CD4-positive, alpha-beta T cell (primary cell): ENCODE data around the gene SERINC2. TPM values are rescaled to one million over a fixed set of nuclear protein-coding genes. Genes with fewer than 3 reads are reported as not detected.

Experiments
- ATAC-seq: fragments of 200-7000 bp; cut with Tn5 transposase; one replicate; pipeline ENCODE4 v1.10.0; 2022; ENCODE audit warnings: mild to moderate bottlenecking; ENCODE audit not compliant: poor library complexity
- CTCF ChIA-PET: fragments of 350-600 bp; sonication (Branson Sonifier 250); formaldehyde crosslinking; loops from one replicate; lab custom pipeline; 2021; ENCODE audit warnings: antibody characterized with exemption, inconsistent platforms; lab: Charles Lee
- POLR2A ChIA-PET: fragments of 350-600 bp; sonication (Branson Sonifier 250); formaldehyde crosslinking; loops from one replicate; lab custom pipeline; 2021; ENCODE audit warnings: antibody characterized with exemption, inconsistent platforms; lab: Charles Lee
- DNase-seq, 14 experiments: peaks; one replicate each; pipeline ENCODE4 v3.0.0-alpha.2; 2013 to 2020; ENCODE audit warnings: mixed read lengths in 2 of 14
- H3K27ac ChIP-seq, 2 donors: one replicate each; pipeline versions ENCODE4 v1.5.1 to v1.7.0; 2013; ENCODE audit warnings: low read length in 2 of 2, low read depth in 1 of 2, mild to moderate bottlenecking in 1 of 2
- H3K27me3 ChIP-seq, 2 experiments: 1 replicate in 1 of 2; 2 replicates in 1 of 2; pipeline versions ENCODE4 v1.6.1 to v1.7.0; 2013; ENCODE audit warnings: low read length in 2 of 2, control low read depth in 1 of 2, mild to moderate bottlenecking in 1 of 2, moderate library complexity in 1 of 2; ENCODE audit not compliant: insufficient read depth in 2 of 2, control insufficient read depth in 1 of 2
- H3K36me3 ChIP-seq: one replicate; pipeline ENCODE4 v1.6.1; 2013; ENCODE audit warnings: low read length, control low read depth; ENCODE audit not compliant: insufficient read depth
- H3K4me1 ChIP-seq: one replicate; pipeline ENCODE4 v1.6.1; 2013; ENCODE audit warnings: low read length, control low read depth; ENCODE audit not compliant: insufficient read depth
- H3K4me3 ChIP-seq: one replicate; pipeline ENCODE4 v1.5.1; 2013; ENCODE audit warnings: mild to moderate bottlenecking, low read length, moderate library complexity
- H3K9me3 ChIP-seq, 2 experiments: 1 replicate in 1 of 2; 2 replicates in 1 of 2; pipeline versions ENCODE4 v1.6.1 to v1.7.0; 2013; ENCODE audit warnings: low read length in 2 of 2, mild to moderate bottlenecking in 2 of 2, control low read depth in 1 of 2, moderate library complexity in 1 of 2; ENCODE audit not compliant: control insufficient read depth in 1 of 2, insufficient read depth in 1 of 2
- H3K27ac Mint-ChIP-seq: one replicate; pipeline ENCODE4 v1.8.0; 2020; ENCODE audit warnings: mixed read lengths
- H3K27me3 Mint-ChIP-seq: one replicate; pipeline ENCODE4 v1.8.0; 2021; ENCODE audit warnings: mixed read lengths
- H3K36me3 Mint-ChIP-seq: one replicate; pipeline ENCODE4 v1.8.0; 2021; ENCODE audit warnings: low read depth, mixed read lengths
- H3K4me1 Mint-ChIP-seq: one replicate; pipeline ENCODE4 v1.8.0; 2021; ENCODE audit warnings: low read depth, mixed read lengths
- H3K4me3 Mint-ChIP-seq: one replicate; pipeline ENCODE4 v1.8.0; 2020; ENCODE audit warnings: mild to moderate bottlenecking, mixed read lengths
- H3K9me3 Mint-ChIP-seq: one replicate; pipeline ENCODE4 v1.8.0; 2020; ENCODE audit warnings: mixed read lengths
- CTCF ChIP-seq: fragments of 200-600 bp; IDR thresholded peaks from one replicate; pipeline ENCODE4 v1.8.0; 2022; ENCODE audit warnings: antibody characterized with exemption, mild to moderate bottlenecking
- intact Hi-C, 2 experiments: fragments of 100-400 bp; cut with DNase I in 1 of 2; cut with micrococcal nuclease in 1 of 2; formaldehyde crosslinking; loops; one replicate each; pipeline versions ENCODE4 v1.15.1 to v1.9.0; 2023 to 2025; cut with DNase I, micrococcal nuclease
- total RNA-seq, 174 experiments: library from RNA in 2 of 174; stranded (reverse) in 2 of 174; gene quantifications; one replicate each; pipeline ENCODE4 v1.2.3 and lab custom pipeline; 2021 to 2026

SERINC2 gene
- total RNA-seq, 2 experiments from 2014 or later, result 0.11 TPM; not detected in 1

- Histone ChIP-seq H3K27ac (no peak overlapping the region), H3K9me3 (no peaks in the 10 kb centered on the region), H3K36me3 (no peaks in the 10 kb centered on the region), H3K27me3 (no peaks in the 10 kb centered on the region), H3K4me1 (no peaks in the 10 kb centered on the region), H3K4me3 (no peak overlapping the region)
- Mint-ChIP-seq H3K27ac (no peak overlapping the region), H3K4me1 (no peaks in the 10 kb centered on the region), H3K9me3 (no peaks in the 10 kb centered on the region), H3K27me3 (no peaks in the 10 kb centered on the region), H3K4me3 (no peak overlapping the region), H3K36me3 (no peaks in the 10 kb centered on the region)
- POLR2A ChIA-PET, result no interaction called here
- CTCF ChIA-PET, result no interaction called here
- intact Hi-C loops, result no loop called here
- ATAC-seq (no peak), DNase-seq (no peak)
- TF ChIP-seq CTCF, result no peak
Observed at GRCh38 chr1:31439276-31439675, 26.3 kb downstream of the SERINC2 start.

GRCh38 chr1:31441073-31441472 lies 28.1 kb downstream of the SERINC2 start:
- Mint-ChIP-seq H3K27me3 (no peaks in the 10 kb centered on the region), H3K9me3 (no peaks in the 10 kb centered on the region), H3K4me3 (no peak overlapping the region), H3K27ac (no peak overlapping the region), H3K36me3 (no peaks in the 10 kb centered on the region), H3K4me1 (no peaks in the 10 kb centered on the region)
- no peak for ATAC-seq
- no peaks in the 10 kb centered on the region for H3K4me1 ChIP-seq
- TF ChIP-seq CTCF, result no peak
- no peak overlapping the region for H3K27ac ChIP-seq
- no peaks in the 10 kb centered on the region for H3K9me3 ChIP-seq
- no peak for DNase-seq
- no peaks in the 10 kb centered on the region for H3K27me3 ChIP-seq
- intact Hi-C loops, result no loop called here
- no peaks in the 10 kb centered on the region for H3K36me3 ChIP-seq
- CTCF ChIA-PET, result no interaction called here
- H3K4me3 ChIP-seq, result no peak overlapping the region
- POLR2A ChIA-PET, result no interaction called here

DNA sequence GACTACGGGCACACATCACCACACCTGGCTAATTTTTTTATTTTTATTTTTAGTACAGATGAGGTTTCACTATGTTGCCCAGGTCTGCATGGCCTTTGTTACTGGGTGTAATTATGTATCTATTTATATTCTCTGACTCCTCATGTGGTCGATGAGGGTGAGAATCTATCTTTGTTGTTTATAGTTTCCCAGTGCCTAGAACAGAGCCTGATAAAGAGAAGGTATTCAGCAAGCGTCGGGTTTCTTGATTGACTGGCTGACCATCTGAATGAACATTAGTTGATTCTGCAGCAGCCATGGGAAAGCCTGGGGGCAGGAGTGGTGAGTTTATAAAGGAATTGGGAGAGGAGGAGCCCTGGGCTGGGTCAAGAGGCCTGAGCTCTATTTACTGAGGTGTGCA lies 28.5 kb downstream of the SERINC2 start:
- DNase-seq (no peak), ATAC-seq (no peak)
- Mint-ChIP-seq H3K27me3 (no peaks in the 10 kb centered on the region), H3K4me1 (no peaks in the 10 kb centered on the region), H3K4me3 (no peak overlapping the region), H3K9me3 (no peaks in the 10 kb centered on the region), H3K36me3 (no peaks in the 10 kb centered on the region), H3K27ac (no peak overlapping the region)
- CTCF ChIA-PET, result no interaction called here
- no peaks in the 10 kb centered on the region for H3K27me3 ChIP-seq
- TF ChIP-seq CTCF, result no peak
- POLR2A ChIA-PET, result no interaction called here
- no peaks in the 10 kb centered on the region for H3K9me3 ChIP-seq
- H3K36me3 ChIP-seq, result no peaks in the 10 kb centered on the region
- H3K27ac ChIP-seq, result no peak overlapping the region
- no peak overlapping the region for H3K4me3 ChIP-seq
- H3K4me1 ChIP-seq, result no peaks in the 10 kb centered on the region
- intact Hi-C loops, result no loop called here
